HG03280 (cell line): ENCODE measurements around the gene RMP24.
"Not testable (repeated sequence)": the region's sequence is repeated elsewhere in the genome, so short reads cannot be mapped to it uniquely, and the experiment has no call there.

ENCODE experiments used
- ATAC-seq: cut with Tn5 transposase; IDR thresholded peaks from one replicate; pipeline ENCODE4 v1.9.1; 2021; ENCODE audit warnings: mild to moderate bottlenecking, moderate library complexity; ENCODE audit not compliant: unreplicated experiment

RMP24 gene

DNA sequence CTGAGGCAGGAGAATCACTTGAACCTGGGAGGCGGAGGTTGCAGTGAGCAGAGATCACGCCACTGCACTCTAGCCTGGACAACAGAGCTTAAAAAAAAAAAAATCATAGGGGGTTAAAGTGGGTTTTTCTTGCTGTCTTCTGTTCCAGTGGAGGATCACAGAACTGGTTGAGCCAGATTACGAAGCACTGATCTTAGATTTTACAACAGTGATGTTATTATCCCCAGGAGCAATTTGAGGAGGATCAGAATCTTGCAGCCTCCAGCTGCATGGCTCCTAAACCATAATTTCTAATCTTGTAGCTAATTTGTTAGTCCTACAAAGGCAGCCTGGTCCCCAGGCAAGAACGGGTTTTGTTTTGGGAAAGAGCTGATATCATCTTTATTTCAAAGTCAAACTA, 4.6 kb upstream of the RMP24 start:
- not testable (repeated sequence) for ATAC-seq

DNA sequence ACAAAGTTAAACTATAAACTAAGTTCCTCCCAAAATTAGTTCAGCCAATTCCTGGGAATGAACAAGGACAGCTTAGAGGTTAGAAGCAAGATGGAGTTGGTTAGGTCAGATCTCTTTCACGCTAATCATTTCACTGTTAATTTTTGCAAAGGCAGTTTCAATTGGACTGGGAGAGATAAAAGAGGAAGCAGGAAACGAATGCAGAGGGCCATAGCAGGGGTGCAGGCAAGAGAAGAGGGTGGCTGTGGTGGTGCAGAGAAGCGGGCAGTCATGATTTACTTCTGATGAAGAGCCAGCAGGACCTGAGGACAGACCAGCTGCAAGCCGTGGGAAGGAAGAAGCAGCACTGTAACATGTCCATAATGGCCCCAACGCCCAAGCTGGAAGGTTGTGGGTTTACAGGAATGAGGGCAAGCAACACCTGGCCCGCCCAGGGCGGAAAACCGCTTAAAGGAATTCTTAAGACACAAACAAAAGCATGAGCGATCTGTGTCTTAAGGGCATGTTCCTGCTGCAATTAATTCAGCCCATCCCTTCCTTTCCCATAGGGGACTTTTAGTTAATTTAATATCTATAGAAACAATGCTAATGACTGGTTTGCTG, 4.1 kb upstream of the RMP24 start:
- ATAC-seq, result no peak

DNA sequence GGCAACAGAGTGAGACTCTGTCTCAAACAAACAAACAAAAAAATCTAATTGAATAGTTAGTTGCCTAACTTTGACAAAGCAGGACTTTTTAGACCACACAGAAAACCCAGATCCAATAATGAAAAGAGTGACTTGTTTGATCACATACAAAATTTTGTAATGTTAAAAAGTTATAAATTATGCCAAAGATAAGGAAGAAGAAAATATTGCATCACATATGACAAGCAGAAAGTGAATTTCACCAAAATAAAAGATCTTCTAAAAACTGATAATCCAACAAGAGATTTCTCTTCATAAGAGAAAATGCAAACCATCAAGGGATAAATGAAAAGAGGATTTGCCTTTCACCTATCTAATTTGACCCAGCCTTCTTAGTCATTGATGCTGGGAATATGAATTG, 2.8 kb upstream of the RMP24 start:
- no peak for ATAC-seq

DNA sequence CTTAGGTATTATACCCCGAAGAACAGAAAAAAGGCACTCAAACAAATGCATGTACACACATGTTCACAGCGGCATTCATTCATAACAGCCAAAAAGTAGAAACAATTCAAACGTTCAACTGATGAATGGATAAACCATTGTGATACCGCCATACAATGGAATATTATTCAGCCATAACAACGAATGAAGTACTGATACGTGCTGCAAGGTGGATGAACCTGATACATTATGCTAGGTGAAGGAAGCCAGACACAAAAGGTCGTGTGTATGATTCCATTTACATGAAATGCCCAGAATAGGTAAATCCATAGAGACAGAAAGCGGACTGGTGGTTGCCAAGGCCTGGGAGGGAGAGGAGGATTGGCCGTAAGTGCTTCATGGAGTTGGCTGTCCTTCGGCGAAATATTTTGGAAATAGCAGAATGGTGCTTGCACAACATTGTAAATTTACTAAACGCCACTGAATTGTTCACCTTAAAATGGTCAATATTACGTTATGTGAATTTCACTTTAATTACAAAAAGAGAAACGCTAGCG, 750 bp upstream of the RMP24 start:
- ATAC-seq, result peak; percentile 3

DNA sequence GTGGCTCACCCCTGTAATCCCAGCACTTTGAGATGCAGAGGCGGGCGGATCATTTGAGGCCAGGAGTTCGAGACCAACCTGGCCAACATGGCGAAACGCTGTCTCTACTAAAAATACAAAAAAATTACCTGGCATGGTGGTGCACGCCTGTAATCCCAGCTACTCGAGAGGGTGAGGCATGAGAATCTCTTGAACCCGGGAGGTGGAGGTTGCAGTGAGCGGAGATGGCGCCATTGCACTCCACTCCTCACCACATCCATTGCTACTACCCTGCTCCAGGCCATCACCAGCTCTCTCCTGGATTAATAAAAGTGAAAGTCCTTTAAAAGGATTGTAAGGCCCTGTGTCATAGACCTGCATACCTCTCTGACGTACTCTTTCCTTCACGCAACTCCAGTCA, 1.2 kb downstream of the RMP24 start:
- ATAC-seq, result no peak

DNA sequence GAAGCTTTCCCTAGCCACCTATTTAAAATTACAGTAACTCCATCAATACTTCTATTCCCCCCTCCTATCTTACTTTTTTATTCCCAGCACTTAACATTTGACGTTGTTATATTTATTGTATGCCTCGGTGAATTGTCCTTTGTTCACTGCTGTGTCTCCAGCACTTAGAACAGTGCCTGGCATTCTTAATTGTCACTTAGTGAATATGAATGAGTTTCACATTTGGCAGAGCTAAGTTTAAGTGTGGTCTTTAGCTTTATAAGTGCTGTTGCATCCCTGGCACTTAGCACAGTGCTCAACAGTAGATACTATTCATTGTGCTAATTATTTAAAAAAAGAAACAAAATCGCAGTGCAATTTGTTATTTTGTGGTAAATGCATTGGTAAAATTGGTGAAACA, 1.7 kb downstream of the RMP24 start:
- ATAC-seq, result no peak

DNA sequence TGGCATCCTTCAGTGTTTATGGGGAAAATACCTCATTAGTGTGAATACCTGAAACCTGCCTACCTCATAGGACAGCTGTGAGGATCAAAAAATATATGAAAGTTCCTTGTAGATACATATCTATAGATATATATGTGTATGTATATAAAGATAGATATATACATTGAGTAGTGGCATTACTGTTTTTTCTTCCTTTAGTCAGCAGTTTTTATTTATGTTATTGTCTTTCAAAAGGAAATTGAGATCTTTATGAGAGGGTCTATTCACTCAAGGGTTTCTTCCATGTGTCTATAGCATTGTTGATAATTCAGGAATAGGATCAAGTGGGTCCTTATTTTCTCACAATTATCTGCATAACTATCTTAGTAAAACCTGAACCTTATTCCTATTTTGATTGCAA, 6.6 kb downstream of the RMP24 start:
- no peak for ATAC-seq

DNA sequence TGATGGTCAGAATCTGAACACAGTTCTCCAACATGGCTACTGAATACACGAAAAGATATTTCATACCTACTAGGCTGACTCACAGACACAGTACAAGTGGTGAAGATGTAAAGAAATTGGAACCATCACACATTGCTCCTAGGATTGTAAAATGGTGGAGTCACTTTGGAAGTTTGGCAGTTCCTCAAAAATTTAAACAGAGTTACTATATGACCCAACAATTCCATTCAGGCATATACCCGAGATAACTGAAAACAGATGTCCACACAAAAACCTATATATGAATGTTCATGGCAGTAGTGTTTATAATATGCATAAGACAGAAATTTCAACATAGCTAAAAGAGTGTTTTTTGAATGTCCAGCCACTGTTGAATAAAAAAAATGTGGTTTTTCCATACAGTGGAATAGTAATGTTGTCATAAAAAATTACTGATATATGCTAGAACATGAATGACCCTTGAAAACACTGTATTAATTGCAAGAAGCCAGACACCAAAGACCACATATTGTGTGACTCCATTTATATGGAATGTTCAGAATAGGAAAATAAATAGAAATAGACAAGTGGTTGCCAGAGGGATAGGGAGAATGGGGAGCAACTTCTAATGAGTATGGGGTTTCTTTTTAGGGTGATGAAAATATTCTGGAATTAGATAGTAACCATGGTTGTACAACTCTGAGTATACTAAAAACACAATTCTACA, 10.1 kb downstream of the RMP24 start:
- ATAC-seq, result no peak

DNA sequence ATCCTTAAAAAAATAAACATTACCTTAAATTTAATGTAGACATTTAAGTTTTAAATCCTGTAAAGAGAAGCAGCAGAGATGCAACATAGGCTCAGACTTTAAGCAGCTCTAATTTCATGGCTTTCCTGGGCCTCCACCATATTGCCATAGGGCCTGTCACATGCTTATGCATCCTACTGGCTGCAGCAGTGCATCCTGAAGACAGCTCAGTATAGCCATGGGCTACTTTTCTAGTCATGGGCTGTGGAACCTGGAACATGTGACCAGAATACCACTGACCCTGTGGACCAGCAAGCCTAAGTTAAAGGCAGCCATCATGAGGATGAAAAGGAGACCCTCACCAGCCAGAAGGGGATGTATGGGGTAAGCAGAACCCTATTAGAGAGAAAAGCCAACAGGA, 10.7 kb downstream of the RMP24 start:
- no peak for ATAC-seq

DNA sequence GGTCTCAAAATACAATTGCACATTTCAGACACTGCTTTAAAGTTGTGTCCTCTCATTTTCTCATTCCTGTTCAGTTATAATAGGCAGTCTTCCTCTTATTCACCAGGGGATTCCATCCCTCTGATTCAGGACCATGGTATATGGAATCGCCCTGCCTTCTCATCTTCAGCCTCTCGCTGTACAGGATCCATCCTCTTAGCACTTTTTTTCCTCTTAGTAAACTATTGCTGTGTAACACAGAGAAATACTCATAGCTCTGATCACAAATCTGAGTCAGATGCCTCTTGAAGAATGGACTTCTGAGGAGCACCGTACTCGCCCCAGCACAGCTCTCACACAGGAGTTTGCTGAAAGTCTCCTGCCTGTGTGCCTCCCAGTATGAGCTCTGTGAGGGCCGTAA, 11.3 kb downstream of the RMP24 start:
- ATAC-seq, result no peak

DNA sequence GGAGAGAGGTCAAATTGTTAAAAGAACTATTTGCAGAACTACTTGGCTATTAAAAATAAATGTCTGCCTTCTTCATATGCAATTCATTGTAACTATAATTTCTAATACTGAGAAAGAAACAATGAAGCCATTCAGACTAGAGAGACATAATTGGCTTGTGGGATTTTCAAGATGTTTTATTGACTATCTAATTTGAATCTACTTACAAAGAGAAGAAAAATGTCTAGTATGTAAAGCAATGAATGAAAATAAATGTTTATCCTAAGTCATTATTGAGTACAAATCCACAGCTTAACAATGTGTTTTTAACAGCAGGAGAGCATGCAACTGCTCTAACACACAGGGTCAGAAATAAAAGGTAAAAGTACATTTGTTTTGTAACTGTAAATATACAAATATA, 19.2 kb downstream of the RMP24 start:
- ATAC-seq, result no peak

DNA sequence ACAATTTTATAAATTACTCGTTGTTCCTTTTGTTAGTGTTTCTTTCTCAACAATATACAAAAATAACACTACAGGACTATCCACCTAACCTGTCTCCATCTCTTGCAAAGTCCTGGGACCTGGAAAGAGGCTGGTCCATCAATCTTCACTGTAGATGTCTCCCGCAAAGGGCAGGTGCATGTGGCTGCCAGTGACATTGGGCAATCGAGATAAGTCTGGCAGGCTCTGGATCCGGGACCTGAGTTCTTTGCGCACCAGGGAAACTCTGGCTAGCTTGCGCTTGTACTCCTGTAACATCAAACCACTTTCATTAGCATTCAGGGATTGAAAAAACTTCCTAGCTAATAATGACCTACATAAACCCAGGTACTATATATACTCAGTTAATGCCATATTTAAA, 20.5 kb downstream of the RMP24 start:
- no peak for ATAC-seq

DNA sequence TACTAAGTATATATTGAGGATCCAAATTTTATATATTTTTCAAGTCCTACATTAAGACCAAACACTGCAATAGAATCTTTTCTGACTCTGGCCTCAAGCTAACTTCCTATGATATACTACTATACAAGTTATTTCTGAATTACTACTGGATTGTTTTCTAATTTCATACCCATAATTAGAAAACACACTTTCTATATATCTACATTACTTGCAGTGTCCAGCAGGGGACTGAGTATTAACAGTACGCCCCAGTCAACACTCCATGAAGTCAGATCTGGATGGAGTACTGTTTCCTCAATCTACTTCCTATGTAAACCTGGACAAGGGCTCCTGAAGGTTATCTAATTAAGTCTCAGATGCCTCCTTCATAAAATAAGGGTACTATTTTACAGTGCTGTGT, 26.5 kb downstream of the RMP24 start:
- ATAC-seq, result no peak

DNA sequence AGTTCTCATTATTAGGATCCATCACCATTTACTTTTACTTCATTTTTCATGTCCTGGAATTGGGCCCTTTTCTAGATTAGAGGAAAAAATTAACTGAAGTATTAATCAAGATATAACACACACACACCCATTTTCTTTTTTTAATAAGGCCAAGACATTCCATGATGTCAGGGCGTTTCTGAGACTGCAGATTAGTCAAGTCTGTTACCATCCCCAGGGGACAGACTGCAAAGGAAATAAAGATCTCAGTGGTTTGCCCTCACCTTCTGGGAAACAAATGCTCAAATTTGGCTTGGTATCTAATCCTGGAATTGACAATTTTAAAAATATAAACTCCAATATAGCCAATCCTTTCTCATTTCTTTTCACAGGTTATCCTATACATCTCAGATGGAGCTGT, 27.4 kb downstream of the RMP24 start:
- no peak for ATAC-seq

DNA sequence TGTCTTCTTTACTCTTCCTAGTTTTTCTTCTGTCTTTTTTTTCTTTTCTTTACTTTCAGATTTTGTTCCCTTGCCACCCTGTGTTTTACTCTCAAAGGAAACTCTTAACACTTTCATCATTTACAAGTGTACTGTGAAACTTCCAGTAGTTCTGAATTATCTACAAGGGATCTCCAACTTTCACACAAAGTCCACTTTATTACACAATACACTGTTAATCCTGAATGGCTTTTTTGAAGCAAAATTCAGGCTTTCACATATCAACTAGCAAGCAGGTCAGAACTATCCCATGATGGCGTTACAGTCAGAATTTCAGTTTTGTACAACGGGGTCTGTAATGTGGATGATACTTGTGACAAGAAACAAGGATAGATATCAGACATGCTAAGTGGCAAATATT, 34.5 kb downstream of the RMP24 start:
- no peak for ATAC-seq

DNA sequence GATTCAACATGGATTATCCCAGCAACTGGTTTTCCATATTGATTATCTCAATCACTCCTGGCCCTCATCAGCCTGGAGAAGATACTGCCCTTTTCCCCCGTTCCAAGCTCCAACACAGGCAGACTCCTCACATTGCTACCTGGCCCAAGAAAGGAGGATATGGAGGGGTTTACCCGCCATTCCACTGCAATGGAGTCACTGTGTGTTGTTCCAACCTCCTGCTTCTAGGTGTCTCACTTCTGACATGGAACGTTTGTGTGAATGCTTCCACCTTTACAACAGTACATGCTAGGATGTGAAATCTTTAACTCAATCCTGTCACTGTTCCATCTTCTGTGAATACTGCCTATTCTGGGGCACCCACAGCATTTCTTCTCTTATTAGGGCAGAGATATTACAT, 36.7 kb downstream of the RMP24 start:
- no peak for ATAC-seq

DNA sequence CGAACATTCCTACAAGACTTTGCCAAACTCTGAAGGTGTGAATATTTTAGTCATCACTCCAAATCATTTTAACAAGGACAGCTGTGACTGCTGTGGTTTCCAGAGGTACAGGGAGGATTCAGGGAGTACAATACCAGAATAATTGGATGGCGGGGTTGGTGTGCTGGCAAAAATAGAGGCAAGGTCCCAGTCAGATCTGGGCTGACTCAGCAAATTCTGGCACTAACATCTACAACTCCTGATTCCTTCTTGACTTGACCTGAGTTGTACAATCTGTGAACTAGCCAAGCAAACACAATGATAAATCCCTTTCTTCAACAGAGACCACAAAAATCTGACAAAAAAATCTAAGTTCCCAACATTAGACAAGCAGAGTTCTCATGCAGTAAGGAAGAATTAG, 40.4 kb downstream of the RMP24 start:
- no peak for ATAC-seq

DNA sequence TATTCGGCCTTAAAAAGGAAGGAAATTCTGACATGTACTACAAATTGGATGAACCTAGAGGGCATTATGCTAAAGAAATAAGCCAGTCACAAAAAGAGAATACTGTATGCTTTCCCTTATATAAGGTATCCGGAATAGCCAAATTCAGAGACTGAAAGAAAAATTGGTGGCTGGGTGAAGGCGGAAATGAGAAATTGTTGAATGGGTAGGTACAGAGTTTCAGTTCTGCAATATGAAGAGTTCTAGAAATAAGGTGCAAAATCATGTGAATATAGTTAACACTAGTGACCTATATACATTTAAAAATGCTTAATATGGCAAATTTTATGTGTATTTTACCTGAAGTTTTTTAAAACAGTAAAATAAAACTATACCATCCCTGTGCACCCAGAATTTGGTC, 43.1 kb downstream of the RMP24 start:
- peak; percentile 89 for ATAC-seq

DNA sequence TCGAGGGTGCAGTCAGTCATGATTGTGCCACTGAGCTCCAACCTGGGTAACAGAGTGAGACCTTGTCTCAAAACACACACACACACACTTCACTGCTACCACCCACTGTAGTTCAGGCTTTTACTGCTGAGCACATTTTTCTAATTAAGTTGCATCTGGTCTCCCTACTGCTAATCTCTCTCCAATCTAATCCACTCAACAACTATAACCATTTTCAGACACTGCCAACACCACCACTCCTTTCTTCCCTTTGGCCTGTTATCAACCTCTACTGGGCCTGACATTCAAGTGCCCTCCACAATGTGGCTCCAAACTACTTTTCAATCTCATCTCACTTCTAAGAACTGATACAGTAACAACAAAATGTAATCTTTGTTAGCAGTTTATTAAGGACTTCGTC, 44.8 kb downstream of the RMP24 start:
- ATAC-seq, result no peak

DNA sequence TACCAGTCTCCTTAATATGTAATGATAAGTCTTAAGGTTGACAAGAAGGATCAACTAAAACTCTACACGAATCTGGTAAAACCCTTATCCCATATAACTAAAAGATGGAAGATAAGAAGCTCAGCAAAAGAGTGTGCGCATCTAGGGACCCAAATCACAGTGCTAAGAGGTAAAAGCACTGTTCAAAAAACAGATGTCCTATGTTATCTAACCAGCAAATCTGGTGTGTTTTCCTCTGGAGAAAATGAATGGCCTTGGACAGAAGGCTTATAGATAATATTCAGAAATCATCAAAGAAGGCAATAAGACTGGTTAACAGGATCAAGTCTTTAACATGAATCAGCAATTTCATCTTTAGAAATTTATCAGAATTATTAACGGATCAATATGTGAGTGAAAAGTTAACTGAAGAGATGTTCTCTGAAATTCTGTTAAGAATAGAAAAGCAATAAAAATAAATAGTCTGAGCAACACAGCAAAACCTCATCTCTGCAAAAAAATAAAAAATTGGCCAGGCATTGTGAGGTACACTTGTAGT, 47.8 kb downstream of the RMP24 start:
- ATAC-seq, result no peak

DNA sequence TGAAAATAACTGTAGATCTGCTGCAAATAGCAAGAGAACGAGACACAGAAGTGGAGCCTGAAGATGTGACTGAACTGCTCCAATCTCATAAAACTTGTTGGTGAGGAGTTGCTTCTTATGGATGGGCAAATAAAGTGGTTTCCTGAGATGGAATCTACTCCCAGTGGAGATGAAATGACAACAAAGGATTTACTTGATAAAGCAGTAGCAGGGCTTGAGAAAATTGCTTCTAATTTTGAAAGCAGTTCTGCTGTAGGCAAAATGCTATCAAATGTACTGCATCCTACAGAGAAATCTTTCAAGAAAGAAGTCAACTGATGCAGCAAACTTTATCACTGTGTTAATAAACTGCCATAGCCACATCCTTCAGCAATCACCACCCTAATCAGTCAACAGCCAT, 50.9 kb downstream of the RMP24 start:
- no peak for ATAC-seq

DNA sequence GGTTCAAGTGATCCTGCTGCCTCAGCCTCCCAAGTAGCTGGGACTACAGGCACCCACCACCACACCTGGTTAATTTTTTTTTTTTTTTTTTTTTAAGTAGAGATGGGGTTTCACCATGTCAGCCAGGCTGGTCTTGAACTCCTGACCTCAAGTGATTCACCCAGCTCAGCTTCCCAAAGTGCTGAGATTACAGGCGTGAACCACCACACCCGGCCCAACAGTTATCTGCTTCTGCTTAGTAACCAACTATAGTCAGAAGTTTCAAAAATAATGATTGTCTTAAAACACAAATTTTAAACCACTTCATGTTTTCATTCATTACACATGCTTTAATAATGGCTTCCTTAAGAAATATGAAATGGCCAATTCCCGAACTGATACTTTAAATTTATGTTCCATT, 51.8 kb downstream of the RMP24 start:
- ATAC-seq, result not testable (repeated sequence)

DNA sequence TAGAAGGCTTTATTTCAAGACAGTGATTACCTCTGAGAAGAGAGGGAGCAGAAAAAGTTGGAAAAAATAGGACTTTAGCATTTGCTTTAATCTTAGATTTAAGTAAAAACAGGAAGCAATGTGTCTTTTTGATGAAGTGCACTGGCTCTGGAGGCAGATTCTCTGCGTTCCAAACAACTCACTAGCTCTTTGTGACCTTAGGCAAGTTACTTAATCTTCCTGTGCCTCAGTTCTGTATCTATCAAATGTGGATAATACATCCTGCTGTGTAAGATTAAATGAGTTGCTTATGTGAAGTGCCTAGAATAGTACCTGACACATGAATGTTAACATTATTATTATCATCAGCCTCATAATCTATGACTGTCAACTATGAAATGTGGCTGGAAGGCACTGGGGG, 52.5 kb downstream of the RMP24 start:
- ATAC-seq, result no peak
